Fibroblast of lung (primary cell): ENCODE measurements around the gene TM9SF1.

Experiments
- CTCF ChIP-seq, 2 donors: IDR thresholded peaks in 1 of 2; conservative IDR thresholded peaks in 1 of 2; 1 replicate in 1 of 2; 2 replicates in 1 of 2; pipeline ENCODE4 v1.5.1; 2011 to 2012; ENCODE audit warnings: low read length in 2 of 2, control low read depth in 1 of 2, inconsistent platforms in 1 of 2, low read depth in 1 of 2, mild to moderate bottlenecking in 1 of 2
- EZH2 ChIP-seq: IDR thresholded peaks from 2 replicates; pipeline ENCODE4 v1.5.1; 2012; ENCODE audit warnings: low read length, control low read depth, mild to moderate bottlenecking; ENCODE audit errors: missing control alignments

GRCh38 chr14:24185026-24185425 is 10.2 kb downstream of the TM9SF1 start:
- no peak for TF ChIP-seq CTCF (conservative IDR thresholded peaks at IDR 0.05 in 1 of 2, IDR thresholded peaks at IDR 0.05 in 1 of 2; ENCODE audit: low read depth in 1 of 2, low read length in 2 of 2)
- no peak for TF ChIP-seq EZH2
